H1 (cell line): ENCODE data around the gene TMEM232. TPM values are rescaled to one million over a fixed set of nuclear protein-coding genes. Genes with fewer than 3 reads are reported as not detected.

ENCODE experiments used
- CTCF ChIA-PET: fragments of 300-600 bp; sonication (Branson Sonifier 250); formaldehyde crosslinking; loops from one replicate; lab custom pipeline; 2021; ENCODE audit not compliant: partially characterized antibody; lab: Charles Lee
- POLR2A ChIA-PET: fragments of 300-600 bp; sonication (Branson Sonifier 250); formaldehyde crosslinking; loops from one replicate; lab custom pipeline; 2021; ENCODE audit warnings: inconsistent platforms; ENCODE audit not compliant: partially characterized antibody; lab: Charles Lee
- DNase-seq, 2 experiments: peaks; one replicate each; pipeline versions ENCODE4 v3.0.0 to v3.0.0-alpha.2; 2010 to 2022; ENCODE audit warnings: low spot score in 2 of 2, low read depth in 1 of 2, mixed read lengths in 1 of 2
- FAIRE-seq: peaks from 2 replicates; lab custom pipeline; 2011; peaks lifted over from hg19 to GRCh38; lab: Jason Lieb, UNC
- H2AFZ ChIP-seq: 2 replicates; pipeline ENCODE4 v1.8.1; 2012; ENCODE audit warnings: low read length, inconsistent platforms
- H2AK5ac ChIP-seq: 2 replicates; pipeline ENCODE4 v1.6.1; 2013; ENCODE audit warnings: low read depth, low read length
- H2BK120ac ChIP-seq: replicated peaks from 2 replicates; pipeline ENCODE3; 2013; ENCODE audit warnings: low read depth, low read length, inconsistent platforms
- H2BK12ac ChIP-seq: 2 replicates; pipeline ENCODE4 v1.6.1; 2013; ENCODE audit warnings: low read depth, low read length
- H2BK15ac ChIP-seq: 2 replicates; pipeline ENCODE4 v1.6.1; 2013; ENCODE audit warnings: low read length
- H2BK20ac ChIP-seq: 2 replicates; pipeline ENCODE4 v1.6.1; 2013; ENCODE audit warnings: low read length
- H2BK5ac ChIP-seq: 2 replicates; pipeline ENCODE4 v1.6.1; 2013; ENCODE audit warnings: low read depth, low read length
- H3K14ac ChIP-seq: 2 replicates; pipeline ENCODE4 v1.6.1; 2013; ENCODE audit warnings: inconsistent platforms; ENCODE audit not compliant: insufficient read length
- H3K18ac ChIP-seq: 2 replicates; pipeline ENCODE4 v1.6.1; 2013; ENCODE audit warnings: low read length; ENCODE audit errors: extremely low read depth
- H3K23ac ChIP-seq: 2 replicates; pipeline ENCODE4 v1.6.1; 2013; ENCODE audit warnings: inconsistent platforms; ENCODE audit not compliant: insufficient read length
- H3K23me2 ChIP-seq: 2 replicates; pipeline ENCODE4 v1.6.1; 2013; ENCODE audit warnings: low read depth, low read length
- H3K27ac ChIP-seq: 2 replicates; pipeline ENCODE4 v1.6.1; 2011; ENCODE audit warnings: low read depth, low read length, inconsistent platforms
- H3K27me3 ChIP-seq, 4 experiments: replicated peaks in 1 of 4; 1 replicate in 1 of 4; 2 replicates in 3 of 4; pipeline versions ENCODE4 v1.6.1 to v1.8.1; 2011 to 2013; ENCODE audit warnings: low read length in 3 of 4, mild to moderate bottlenecking in 3 of 4, inconsistent platforms in 2 of 4, mixed read lengths in 2 of 4, moderate library complexity in 1 of 4; ENCODE audit not compliant: control insufficient read depth in 3 of 4, insufficient read depth in 3 of 4; ENCODE audit errors: extremely low read depth in 1 of 4
- H3K36me3 ChIP-seq, 4 experiments: 2 replicates each; pipeline versions ENCODE4 v1.6.1 to v1.8.1; 2011 to 2013; ENCODE audit warnings: mild to moderate bottlenecking in 4 of 4, low read length in 3 of 4, moderate library complexity in 2 of 4, control low read depth in 1 of 4, inconsistent platforms in 1 of 4; ENCODE audit not compliant: insufficient read depth in 4 of 4, control insufficient read depth in 2 of 4
- H3K4ac ChIP-seq: replicated peaks from 2 replicates; pipeline ENCODE3; 2013; ENCODE audit warnings: low read length, low read depth, mixed read lengths, inconsistent platforms; ENCODE audit not compliant: insufficient read length
- H3K4me1 ChIP-seq, 4 experiments: replicated peaks in 1 of 4; 1 replicate in 1 of 4; 2 replicates in 3 of 4; pipeline versions ENCODE4 v1.6.1 to v1.8.1; 2011 to 2013; ENCODE audit warnings: low read length in 3 of 4, inconsistent platforms in 2 of 4, mixed read lengths in 1 of 4; ENCODE audit not compliant: insufficient read depth in 4 of 4, control insufficient read depth in 3 of 4
- H3K4me2 ChIP-seq, 2 experiments: 2 replicates each; pipeline versions ENCODE4 v1.6.1 to v1.8.1; 2011 to 2013; ENCODE audit warnings: low read depth in 2 of 2, low read length in 2 of 2, control low read depth in 1 of 2, inconsistent platforms in 1 of 2, mild to moderate bottlenecking in 1 of 2; ENCODE audit not compliant: insufficient read depth in 1 of 2
- H3K4me3 ChIP-seq, 4 experiments: fragments of 200-600, 300-600 bp in 1 of 4; sonication (generic), shearing (Covaris generic), sonication (Bioruptor Twin) in 1 of 4; 2 replicates each; pipeline versions ENCODE4 v1.5.1 to v1.8.1; 2011 to 2016; ENCODE audit warnings: low read length in 4 of 4, low read depth in 3 of 4, control low read depth in 2 of 4, inconsistent platforms in 2 of 4, mild to moderate bottlenecking in 2 of 4, mixed read lengths in 1 of 4, moderate library complexity in 1 of 4; ENCODE audit not compliant: insufficient read depth in 2 of 4; ENCODE audit errors: extremely low read depth in 1 of 4
- H3K56ac ChIP-seq: replicated peaks from 2 replicates; pipeline ENCODE3; 2013; ENCODE audit warnings: low read depth, mild to moderate bottlenecking, mixed read lengths, low read length, inconsistent platforms; ENCODE audit not compliant: insufficient read length
- H3K79me1 ChIP-seq: 2 replicates; pipeline ENCODE4 v1.6.1; 2013; ENCODE audit warnings: low read depth, low read length, control low read depth
- H3K79me2 ChIP-seq, 2 experiments: 2 replicates each; pipeline versions ENCODE4 v1.6.1 to v1.8.1; 2012 to 2013; ENCODE audit warnings: low read length in 2 of 2, mild to moderate bottlenecking in 2 of 2, inconsistent platforms in 1 of 2; ENCODE audit not compliant: insufficient read depth in 2 of 2, control insufficient read depth in 1 of 2
- H3K9ac ChIP-seq, 4 experiments: replicated peaks in 1 of 4; 1 replicate in 1 of 4; 2 replicates in 3 of 4; pipeline versions ENCODE4 v1.6.1 to v1.8.1; 2011 to 2013; ENCODE audit warnings: low read depth in 3 of 4, low read length in 3 of 4, control low read depth in 2 of 4, mild to moderate bottlenecking in 2 of 4, moderate library complexity in 2 of 4, inconsistent platforms in 1 of 4; ENCODE audit errors: extremely low read depth in 1 of 4
- H3K9me3 ChIP-seq, 2 experiments: 2 replicates each; pipeline versions ENCODE4 v1.6.1 to v1.8.1; 2012 to 2013; ENCODE audit warnings: mild to moderate bottlenecking in 2 of 2, moderate library complexity in 2 of 2, control low read depth in 1 of 2, inconsistent platforms in 1 of 2, low read depth in 1 of 2, low read length in 1 of 2, mixed read lengths in 1 of 2; ENCODE audit not compliant: insufficient read depth in 2 of 2
- H4K20me1 ChIP-seq, 2 experiments: replicated peaks in 1 of 2; 2 replicates each; pipeline versions ENCODE3 to v1.8.1; 2011 to 2013; ENCODE audit warnings: inconsistent platforms in 2 of 2, low read length in 2 of 2, mild to moderate bottlenecking in 1 of 2; ENCODE audit not compliant: insufficient read depth in 2 of 2, control insufficient read depth in 1 of 2
- H4K5ac ChIP-seq: 2 replicates; pipeline ENCODE4 v1.6.1; 2013; ENCODE audit warnings: low read length, low read depth, mixed read lengths, inconsistent platforms; ENCODE audit not compliant: insufficient read length
- H4K8ac ChIP-seq: 2 replicates; pipeline ENCODE4 v1.8.0; 2013; ENCODE audit warnings: mild to moderate bottlenecking, moderate library complexity, low read length, inconsistent platforms; ENCODE audit not compliant: insufficient read depth; ENCODE audit errors: extremely low read depth
- H4K91ac ChIP-seq: replicated peaks from 2 replicates; pipeline ENCODE3; 2013; ENCODE audit warnings: low read length, mixed read lengths, inconsistent platforms; ENCODE audit not compliant: insufficient read length
- ATF2 ChIP-seq: IDR thresholded peaks from 2 replicates; pipeline ENCODE4 v1.6.1; 2012; ENCODE audit warnings: low read length, inconsistent platforms
- CBX8 ChIP-seq: fragments of 300-800, 300-1000 bp; sonication (generic); IDR thresholded peaks from 2 replicates; pipeline ENCODE4 v1.7.1; 2016; ENCODE audit warnings: low read depth, low read length, borderline replicate concordance
- CTBP2 ChIP-seq: IDR thresholded peaks from 2 replicates; pipeline ENCODE4 v1.7.0; 2011; ENCODE audit warnings: borderline replicate concordance, mild to moderate bottlenecking, moderate library complexity, mixed read lengths, low read length; ENCODE audit not compliant: insufficient read depth, insufficient read length
- GABPA ChIP-seq: IDR thresholded peaks from 2 replicates; pipeline ENCODE4 v1.6.1; 2011; ENCODE audit warnings: mild to moderate bottlenecking, low read length, moderate library complexity, borderline replicate concordance; ENCODE audit not compliant: insufficient read depth
- GTF2F1 ChIP-seq: IDR thresholded peaks from 2 replicates; pipeline ENCODE4 v1.6.1; 2012; ENCODE audit warnings: low read depth, low read length, improper control_type of control experiment, borderline replicate concordance
- HDAC2 ChIP-seq, 2 experiments: fragments of 300-600 bp in 1 of 2; sonication (generic) in 1 of 2; IDR thresholded peaks; 2 replicates each; pipeline ENCODE4 v1.6.1; 2011 to 2012; ENCODE audit warnings: low read depth in 2 of 2, low read length in 2 of 2, mild to moderate bottlenecking in 2 of 2, moderate library complexity in 2 of 2, borderline replicate concordance in 1 of 2, inconsistent platforms in 1 of 2
- NANOG ChIP-seq: IDR thresholded peaks from 2 replicates; pipeline ENCODE4 v1.6.1; 2011; ENCODE audit warnings: low read length, low read depth, mild to moderate bottlenecking, inconsistent platforms; ENCODE audit not compliant: insufficient read depth, poor library complexity, severe bottlenecking
- POLR2A ChIP-seq, 2 experiments: IDR thresholded peaks; 1 replicate in 1 of 2; 2 replicates in 1 of 2; pipeline ENCODE4 v1.6.1; 2011; ENCODE audit warnings: low read depth in 2 of 2, low read length in 2 of 2, mild to moderate bottlenecking in 2 of 2; ENCODE audit errors: control extremely low read depth in 1 of 2
- RBBP5 ChIP-seq: IDR thresholded peaks from 2 replicates; pipeline ENCODE4 v1.7.1; 2012; ENCODE audit warnings: low read depth, mild to moderate bottlenecking, inconsistent platforms, low read length, moderate library complexity, borderline replicate concordance
- SIRT6 ChIP-seq: IDR thresholded peaks from one replicate; pipeline ENCODE4 v1.7.1; 2012; ENCODE audit warnings: low read length, inconsistent platforms
- SUZ12 ChIP-seq: fragments of 200-600 bp; sonication (generic); IDR thresholded peaks from 2 replicates; pipeline ENCODE4 v1.6.1; 2012; ENCODE audit warnings: mild to moderate bottlenecking, inconsistent platforms, low read length, moderate library complexity, mixed read lengths
- WGBS, 2 experiments: shearing (Covaris generic) in 1 of 2; methylation state at CpG; one replicate each; pipeline versions ENCODE4 v1.1.6 to v1.1.7; 2013 to 2015; ENCODE audit warnings: low lambda C conversion rate in 2 of 2, mixed read lengths in 2 of 2, inconsistent platforms in 1 of 2, low coverage in 1 of 2, missing lambda C conversion rate in 1 of 2; ENCODE audit not compliant: insufficient replicate concordance in 2 of 2, insufficient coverage in 1 of 2, insufficient read length in 1 of 2; ENCODE audit errors: extremely low coverage in 1 of 2, missing lambda C conversion rate in 1 of 2; 5-methylcytosine and 5-hydroxymethylcytosine counted together
- polyA plus RNA-seq, 7 experiments: library from polyadenylated mRNA; depleted of rRNA in 3 of 7; stranded (reverse) in 5 of 7; unstranded in 2 of 7; fragments of >200 nt in 5 of 7; fragments of 200-250 nt in 2 of 7; gene quantifications; 1 replicate in 5 of 7; 2 replicates in 1 of 7; 4 replicates in 1 of 7; pipeline versions ENCODE4 v1.2.1 to v1.2.3, GENCODE V29; 2011 to 2013; ENCODE audit warnings: missing spikeins in 2 of 7, mixed read lengths in 2 of 7
- total RNA-seq: library from RNA; stranded (reverse); fragmentation: NEBNext Ultra II Directional; extraction: Animal tissue kit (Norgen Biotek cat#: 25700); gene quantifications from 2 replicates; pipeline ENCODE4 v1.2.1, GENCODE V29; 2021

TMEM232 gene
- total and polyA plus RNA-seq, 2 of the 8 experiments (the other 6 are each of a cell fraction or from before 2014, with no cell fraction given) = 0.38 to 1.3 TPM

- Histone ChIP-seq H2AK5ac (no peak overlapping the region), H3K79me1 (no peaks in the 10 kb centered on the region; the same call in 1 of the 2 replicates), H2BK20ac (no peak overlapping the region), H4K8ac (no peak overlapping the region), H2AFZ (no peak overlapping the region), H3K56ac (no peak overlapping the region), H3K23ac (no peak overlapping the region), H4K20me1 (no peaks in the 10 kb centered on the region), H2BK5ac (no peak overlapping the region), H3K23me2 (peaks cover 1% of the 10 kb centered on the region; the same call in 1 of the 2 replicates), H2BK12ac (no peak overlapping the region), H3K4ac (no peak overlapping the region), H4K5ac (no peak overlapping the region), H3K36me3 (no peaks in the 10 kb centered on the region), H2BK15ac (no peak overlapping the region), H3K14ac (no peak overlapping the region), H3K4me2 (no peak overlapping the region), H3K9ac (no peak overlapping the region), H2BK120ac (no peak overlapping the region), H4K91ac (no peak overlapping the region), H3K4me3 (no peak overlapping the region), H3K4me1 (0 out of 7 replicates have a peak, but pooled peaks cover 0 to 2% (median 0%) of the 10 kb centered on the region in 4 experiments), H3K27me3 (no peaks in the 10 kb centered on the region), H3K18ac (no peak overlapping the region), H3K79me2 (peaks cover 0 to 10% of the 10 kb centered on the region in 2 experiments; a peak in 1 of 4 replicates), H3K27ac (no peak overlapping the region), H3K9me3 (no peaks in the 10 kb centered on the region)
- ChIA-PET POLR2A (no interaction called here), CTCF (interaction anchor here (1.3 kb wide), 1 partner anchor 10 kb away, joined by 8 read pairs; the partner anchor contains the start of gene TMEM232)
- FAIRE-seq (no peak), DNase-seq (no peak)
- WGBS, 2 experiments = 85% methylated on average over 3 of the region's 3 CpGs; no CpG with 5 or more reads in 1 of the 2 experiments
- TF ChIP-seq CBX8 (no peak), NANOG (no peak), HDAC2 (IDR thresholded peaks at IDR 0.05; ENCODE audit: borderline replicate concordance in 1 of 2, low read depth in 2 of 2, low read length in 2 of 2) (no peak), SUZ12 (no peak), GABPA (no peak), ATF2 (no peak), SIRT6 (no peak), GTF2F1 (no peak), POLR2A (IDR thresholded peaks at IDR 0.05; ENCODE audit: control extremely low read depth in 1 of 2, low read depth in 2 of 2, low read length in 2 of 2) (no peak), CTBP2 (no peak), RBBP5 (no peak)
Observed at GRCh38 chr5:110736753-110737152, 10.3 kb upstream of the TMEM232 start.
